Prostate gland (tissue), 2 donors: Measurements from ENCODE around the gene GRIN1.

ENCODE experiments used
- POLR2A ChIP-seq: fragments of 450-650 bp; IDR thresholded peaks from one replicate; pipeline ENCODE4 v1.6.1; 2016; ENCODE audit warnings: antibody characterized with exemption, mild to moderate bottlenecking
- TF ChIP-seq, protein P1 (sequence below), 4 experiments: fragments of 200-600 bp in 2 of 4; fragments of 450-650 bp in 2 of 4; sonication (generic) in 2 of 4; IDR thresholded peaks; 1 replicate in 3 of 4; 2 replicates in 1 of 4; pipeline ENCODE4 v1.5.1; 2016 to 2019; ENCODE audit warnings: antibody characterized with exemption in 4 of 4, mild to moderate bottlenecking in 2 of 4, moderate library complexity in 2 of 4

DNA sequence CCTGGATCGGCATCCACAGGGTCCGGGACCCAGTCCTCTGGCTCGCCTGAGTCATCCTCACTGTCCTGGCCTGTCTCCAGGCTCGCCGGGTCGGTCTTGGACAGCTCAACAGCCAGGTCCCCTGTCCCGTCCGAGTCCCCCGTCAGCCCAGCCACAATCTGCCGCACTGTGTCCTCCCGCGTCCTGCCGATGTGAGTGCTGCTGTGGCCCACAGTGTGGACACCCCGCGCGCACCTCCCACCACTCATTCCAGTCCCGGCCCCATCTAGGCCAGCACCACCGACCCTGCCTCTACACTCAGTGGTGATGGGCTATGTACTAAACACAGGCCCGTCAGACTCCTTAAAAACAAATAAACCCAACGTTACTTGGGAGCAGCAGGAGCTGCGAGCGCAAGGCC, 42.7 kb downstream of the GRIN1 start:
- TF ChIP-seq, protein P1, sequence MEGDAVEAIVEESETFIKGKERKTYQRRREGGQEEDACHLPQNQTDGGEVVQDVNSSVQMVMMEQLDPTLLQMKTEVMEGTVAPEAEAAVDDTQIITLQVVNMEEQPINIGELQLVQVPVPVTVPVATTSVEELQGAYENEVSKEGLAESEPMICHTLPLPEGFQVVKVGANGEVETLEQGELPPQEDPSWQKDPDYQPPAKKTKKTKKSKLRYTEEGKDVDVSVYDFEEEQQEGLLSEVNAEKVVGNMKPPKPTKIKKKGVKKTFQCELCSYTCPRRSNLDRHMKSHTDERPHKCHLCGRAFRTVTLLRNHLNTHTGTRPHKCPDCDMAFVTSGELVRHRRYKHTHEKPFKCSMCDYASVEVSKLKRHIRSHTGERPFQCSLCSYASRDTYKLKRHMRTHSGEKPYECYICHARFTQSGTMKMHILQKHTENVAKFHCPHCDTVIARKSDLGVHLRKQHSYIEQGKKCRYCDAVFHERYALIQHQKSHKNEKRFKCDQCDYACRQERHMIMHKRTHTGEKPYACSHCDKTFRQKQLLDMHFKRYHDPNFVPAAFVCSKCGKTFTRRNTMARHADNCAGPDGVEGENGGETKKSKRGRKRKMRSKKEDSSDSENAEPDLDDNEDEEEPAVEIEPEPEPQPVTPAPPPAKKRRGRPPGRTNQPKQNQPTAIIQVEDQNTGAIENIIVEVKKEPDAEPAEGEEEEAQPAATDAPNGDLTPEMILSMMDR (IDR thresholded peaks at IDR 0.05), result no peak
- no peak for TF ChIP-seq POLR2A
